NCI-H2227 (cell line): ENCODE results near the gene GTF2IRD1.
A peak's percentile ranks its signal among the peaks of the same experiment; 100 is the strongest.

Experiments
- DNase-seq: peaks from one replicate; lab custom pipeline; 2025; ENCODE audit not compliant: unreplicated experiment; lab: John Stamatoyannopoulos, UW

GTF2IRD1 gene

GRCh38 chr7:74585844-74586243 is 132.1 kb downstream of the GTF2IRD1 start:
- no peak for DNase-seq

- no peak for DNase-seq
These were observed 132.8 kb downstream of the GTF2IRD1 start for GRCh38 chr7:74586258-74587175.

- DNase-seq = peak; percentile 55
These were observed 133.9 kb downstream of the GTF2IRD1 start for GRCh38 chr7:74587435-74588126.

- no peak for DNase-seq
These were observed 137.1 kb downstream of the GTF2IRD1 start for GRCh38 chr7:74590813-74591212.

- DNase-seq = no peak
These were observed 144.9 kb downstream of the GTF2IRD1 start for GRCh38 chr7:74598558-74598957.

- no peak for DNase-seq
These were observed 145.5 kb downstream of the GTF2IRD1 start for GRCh38 chr7:74599244-74599643.

GRCh38 chr7:74604326-74605020 is 150.8 kb downstream of the GTF2IRD1 start:
- DNase-seq = no peak

- DNase-seq = no peak
These were observed 152.6 kb downstream of the GTF2IRD1 start for GRCh38 chr7:74606101-74606908.

GRCh38 chr7:74606909-74607510 is 153.3 kb downstream of the GTF2IRD1 start:
- no peak for DNase-seq

GRCh38 chr7:74612015-74612829 is 158.5 kb downstream of the GTF2IRD1 start:
- DNase-seq = peak; percentile 45

GRCh38 chr7:74615933-74616780 is 162.5 kb downstream of the GTF2IRD1 start:
- no peak for DNase-seq

- DNase-seq = peak; percentile 50
These were observed 163.6 kb downstream of the GTF2IRD1 start for GRCh38 chr7:74617180-74617744.

GRCh38 chr7:74619235-74619860 is 165.6 kb downstream of the GTF2IRD1 start:
- no peak for DNase-seq

GRCh38 chr7:74622228-74622749 is 168.6 kb downstream of the GTF2IRD1 start:
- DNase-seq = no peak

- DNase-seq = no peak
These were observed 169.4 kb downstream of the GTF2IRD1 start for GRCh38 chr7:74623135-74623534.

GRCh38 chr7:74625446-74625845 is 171.7 kb downstream of the GTF2IRD1 start:
- DNase-seq = peak; percentile 15

GRCh38 chr7:74627661-74628411 is 174.1 kb downstream of the GTF2IRD1 start:
- peak; percentile 91 for DNase-seq
